ENCODE data around the gene PDE6B. TPM values are rescaled to one million over a fixed set of nuclear protein-coding genes. Genes with fewer than 3 reads are reported as not detected.
A peak's percentile ranks its signal among the peaks of the same experiment; 100 is the strongest.

Gene PDE6B
- total RNA-seq, 2 experiments from 2014 or later: not detected

- H3K4me2 ChIP-seq (ENCODE audit: low read length): no peak overlapping the region
- no peak overlapping the region for H3K4me3 ChIP-seq (ENCODE audit: low read depth, low read length, poor library complexity, severe bottlenecking)
- H3K4me1 ChIP-seq (ENCODE audit: insufficient read depth, low read length, poor library complexity, severe bottlenecking): no peaks in the 10 kb centered on the region
- H3K9me2 ChIP-seq (ENCODE audit: insufficient read depth, low read length): no peaks in the 10 kb centered on the region
- H4K20me1 ChIP-seq (ENCODE audit: insufficient read depth, low read length): no peaks in the 10 kb centered on the region
- no peaks in the 10 kb centered on the region for H3K36me3 ChIP-seq (ENCODE audit: insufficient read depth, low read length)
- H2AFZ ChIP-seq (ENCODE audit: low read length): no peak overlapping the region
- intact Hi-C loops (cut with micrococcal nuclease; ENCODE audit: unreplicated experiment): no loop called here
- no peaks in the 10 kb centered on the region for H3K9me3 ChIP-seq (ENCODE audit: low read length)
- POLR2A ChIA-PET: no interaction called here
- H3K27ac ChIP-seq (ENCODE audit: low read depth, low read length, poor library complexity, severe bottlenecking): no peak overlapping the region
- DNase-seq (ENCODE audit: low spot score): peak; percentile 29
- TF ChIP-seq CTCF (conservative IDR thresholded peaks at IDR 0.05; ENCODE audit: low read length): no peak
- no peak for TF ChIP-seq EZH2phosphoT487 (IDR thresholded peaks at IDR 0.05; ENCODE audit: borderline replicate concordance, low read depth, low read length)
- H3K79me2 ChIP-seq (ENCODE audit: insufficient read depth, low read depth, low read length): no peaks in the 10 kb centered on the region
- no TSS peak for BruUV-seq (replicated peaks)
- CTCF ChIA-PET (ENCODE audit: unreplicated experiment): no interaction called here
These were observed 7.6 kb downstream of the PDE6B start for GRCh38 chr4:632926-633325.

DNA sequence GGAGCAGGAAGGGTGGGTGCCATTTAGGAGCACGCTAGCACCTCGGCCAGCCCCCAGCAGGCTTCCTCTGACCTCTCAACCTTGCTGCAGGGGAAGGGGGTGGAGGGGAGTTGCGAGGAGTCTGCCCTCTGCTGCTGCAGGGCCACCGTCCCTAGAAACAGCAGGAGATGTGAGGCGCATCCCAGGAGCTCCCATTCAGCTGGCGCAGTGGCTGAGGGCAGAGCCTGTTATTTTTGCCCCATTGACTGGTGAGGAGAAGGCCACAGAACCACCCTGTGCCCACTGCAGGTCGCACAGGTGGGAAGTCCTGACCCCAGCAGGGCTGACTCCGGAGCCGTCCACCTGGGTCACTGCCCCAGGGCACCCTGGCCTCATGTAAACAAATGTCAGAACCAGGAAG, 8.0 kb downstream of the PDE6B start:
- no peak overlapping the region for H3K27ac ChIP-seq (ENCODE audit: low read depth, low read length, poor library complexity, severe bottlenecking)
- no peaks in the 10 kb centered on the region for H3K79me2 ChIP-seq (ENCODE audit: insufficient read depth, low read depth, low read length)
- TF ChIP-seq CTCF (conservative IDR thresholded peaks at IDR 0.05; ENCODE audit: low read length) (no peak), EZH2phosphoT487 (IDR thresholded peaks at IDR 0.05; ENCODE audit: borderline replicate concordance, low read depth, low read length) (no peak)
- H3K4me3 ChIP-seq (ENCODE audit: low read depth, low read length, poor library complexity, severe bottlenecking): no peak overlapping the region
- H3K4me1 ChIP-seq (ENCODE audit: insufficient read depth, low read length, poor library complexity, severe bottlenecking): no peaks in the 10 kb centered on the region
- no peak overlapping the region for H2AFZ ChIP-seq (ENCODE audit: low read length)
- ChIA-PET CTCF (ENCODE audit: unreplicated experiment) (no interaction called here), POLR2A (no interaction called here)
- no peaks in the 10 kb centered on the region for H3K36me3 ChIP-seq (ENCODE audit: insufficient read depth, low read length)
- no peak for DNase-seq (ENCODE audit: low spot score)
- intact Hi-C loops (cut with micrococcal nuclease; ENCODE audit: unreplicated experiment): no loop called here
- H3K9me2 ChIP-seq (ENCODE audit: insufficient read depth, low read length): no peaks in the 10 kb centered on the region
- BruUV-seq (replicated peaks): no TSS peak
- no peaks in the 10 kb centered on the region for H4K20me1 ChIP-seq (ENCODE audit: insufficient read depth, low read length)
- H3K9me3 ChIP-seq (ENCODE audit: low read length): no peaks in the 10 kb centered on the region
- no peak overlapping the region for H3K4me2 ChIP-seq (ENCODE audit: low read length)

GRCh38 chr4:633976-634598, 8.7 kb downstream of the PDE6B start:
- CTCF ChIA-PET (ENCODE audit: unreplicated experiment): interaction anchor here (0.5 kb wide), 1 partner anchor 108 kb away, joined by 10 read pairs; no protein-coding TSS in a partner anchor
- DNase-seq (ENCODE audit: low spot score): no peak
- no peaks in the 10 kb centered on the region for H3K36me3 ChIP-seq (ENCODE audit: insufficient read depth, low read length)
- no peaks in the 10 kb centered on the region for H3K4me1 ChIP-seq (ENCODE audit: insufficient read depth, low read length, poor library complexity, severe bottlenecking)
- BruUV-seq (replicated peaks): no TSS peak
- H3K9me3 ChIP-seq (ENCODE audit: low read length): no peaks in the 10 kb centered on the region
- H4K20me1 ChIP-seq (ENCODE audit: insufficient read depth, low read length): no peaks in the 10 kb centered on the region
- TF ChIP-seq CTCF (conservative IDR thresholded peaks at IDR 0.05; ENCODE audit: low read length) (no peak), EZH2phosphoT487 (IDR thresholded peaks at IDR 0.05; ENCODE audit: borderline replicate concordance, low read depth, low read length) (no peak)
- no peaks in the 10 kb centered on the region for H3K79me2 ChIP-seq (ENCODE audit: insufficient read depth, low read depth, low read length)
- H2AFZ ChIP-seq (ENCODE audit: low read length): no peak overlapping the region
- intact Hi-C loops (cut with micrococcal nuclease; ENCODE audit: unreplicated experiment): no loop called here
- no peaks in the 10 kb centered on the region for H3K9me2 ChIP-seq (ENCODE audit: insufficient read depth, low read length)
- POLR2A ChIA-PET: no interaction called here
- H3K4me3 ChIP-seq (ENCODE audit: low read depth, low read length, poor library complexity, severe bottlenecking): no peak overlapping the region
- no peak overlapping the region for H3K4me2 ChIP-seq (ENCODE audit: low read length)
- H3K27ac ChIP-seq (ENCODE audit: low read depth, low read length, poor library complexity, severe bottlenecking): no peak overlapping the region
